C4-2B (cell line): ENCODE data around the gene BLZF1.

ENCODE experiments used
- H3K27ac ChIP-seq: fragments of 450-650 bp; 2 replicates; pipeline ENCODE4 v1.5.1; 2017
- CTCF ChIP-seq: fragments of 450-650 bp; conservative IDR thresholded peaks from 2 replicates; pipeline ENCODE4 v1.5.1; 2017; ENCODE audit warnings: mild to moderate bottlenecking
- ZFX ChIP-seq: fragments of 450-650 bp; IDR thresholded peaks from 2 replicates; pipeline ENCODE4 v1.6.1; 2017

Gene BLZF1

GRCh38 chr1:169364948-169365347, 3.0 kb upstream of the BLZF1 start:
- no peak for TF ChIP-seq ZFX
- no peak for TF ChIP-seq CTCF
- no peak overlapping the region for H3K27ac ChIP-seq

- TF ChIP-seq CTCF (no peak), ZFX (no peak)
- peak overlapping the region; percentile 85 for H3K27ac ChIP-seq
These were observed 804 bp upstream of the BLZF1 start for GRCh38 chr1:169367096-169367685.

- TF ChIP-seq CTCF: no peak
- no peak for TF ChIP-seq ZFX
- H3K27ac ChIP-seq: peak overlapping the region; percentile 85
These were observed 393 bp downstream of the BLZF1 start for GRCh38 chr1:169368406-169368769.

- no peak overlapping the region for H3K27ac ChIP-seq
- TF ChIP-seq ZFX: no peak
- TF ChIP-seq CTCF: no peak
These were observed 3.4 kb downstream of the BLZF1 start for GRCh38 chr1:169371404-169371803.

GRCh38 chr1:169381162-169381561, 13.2 kb downstream of the BLZF1 start:
- no peak overlapping the region for H3K27ac ChIP-seq
- TF ChIP-seq CTCF: no peak
- no peak for TF ChIP-seq ZFX

GRCh38 chr1:169383449-169383848, 15.5 kb downstream of the BLZF1 start:
- TF ChIP-seq ZFX (no peak), CTCF (no peak)

GRCh38 chr1:169387399-169387798, 19.4 kb downstream of the BLZF1 start:
- no peak for TF ChIP-seq CTCF
- TF ChIP-seq ZFX: no peak

More at GRCh38 chr1:169383449-169383848, 15.5 kb downstream of the BLZF1 start:
- no peak overlapping the region for H3K27ac ChIP-seq

More at GRCh38 chr1:169387399-169387798, 19.4 kb downstream of the BLZF1 start:
- no peak overlapping the region for H3K27ac ChIP-seq
